ENCODE data around the gene SCD5.

Gene SCD5

GRCh38 chr4:82758701-82759685 is 39.6 kb downstream of the SCD5 start:
- H3K4me2 ChIP-seq, result no peak overlapping the region
- no peak overlapping the region for H3K4me3 ChIP-seq (IDR thresholded peaks at IDR 0.05; ENCODE audit: insufficient read depth, low read depth, low read length)
- no peaks in the 10 kb centered on the region for H3K36me3 ChIP-seq (ENCODE audit: insufficient read depth)
- H2AFZ ChIP-seq (ENCODE audit: low read depth), result no peak overlapping the region
- H3K79me2 ChIP-seq (ENCODE audit: insufficient read depth, low read depth), result no peaks in the 10 kb centered on the region
- no peaks in the 10 kb centered on the region for H4K20me1 ChIP-seq (ENCODE audit: insufficient read depth)
- H3K27ac ChIP-seq, result no peak overlapping the region
- TF ChIP-seq CTCF (conservative IDR thresholded peaks at IDR 0.05; ENCODE audit: low read depth, low read length), result no peak
- H3K9ac ChIP-seq, result no peak overlapping the region
- no peaks in the 10 kb centered on the region for H3K27me3 ChIP-seq (ENCODE audit: insufficient read depth, low read depth)
- peaks cover 7% of the 10 kb centered on the region for H3K4me1 ChIP-seq (ENCODE audit: low read depth, poor library complexity, severe bottlenecking)

- Histone ChIP-seq H3K4me2 (no peak overlapping the region), H3K27ac (no peak overlapping the region), H3K9ac (no peak overlapping the region), H2AFZ (ENCODE audit: low read depth) (no peak overlapping the region), H3K4me3 (IDR thresholded peaks at IDR 0.05; ENCODE audit: insufficient read depth, low read depth, low read length) (no peak overlapping the region), H3K27me3 (ENCODE audit: insufficient read depth, low read depth) (no peaks in the 10 kb centered on the region), H4K20me1 (ENCODE audit: insufficient read depth) (no peaks in the 10 kb centered on the region), H3K79me2 (ENCODE audit: insufficient read depth, low read depth) (no peaks in the 10 kb centered on the region), H3K4me1 (ENCODE audit: low read depth, poor library complexity, severe bottlenecking) (peaks cover 16% of the 10 kb centered on the region), H3K36me3 (ENCODE audit: insufficient read depth) (no peaks in the 10 kb centered on the region)
- no peak for TF ChIP-seq CTCF (conservative IDR thresholded peaks at IDR 0.05; ENCODE audit: low read depth, low read length)
Measured at GRCh38 chr4:82756061-82756460, 42.5 kb downstream of the SCD5 start.

- no peaks in the 10 kb centered on the region for H3K79me2 ChIP-seq (ENCODE audit: insufficient read depth, low read depth)
- H3K9ac ChIP-seq, result no peak overlapping the region
- no peaks in the 10 kb centered on the region for H3K27me3 ChIP-seq (ENCODE audit: insufficient read depth, low read depth)
- no peak for TF ChIP-seq CTCF (conservative IDR thresholded peaks at IDR 0.05; ENCODE audit: low read depth, low read length)
- no peak overlapping the region for H3K4me3 ChIP-seq (IDR thresholded peaks at IDR 0.05; ENCODE audit: insufficient read depth, low read depth, low read length)
- H3K36me3 ChIP-seq (ENCODE audit: insufficient read depth), result no peaks in the 10 kb centered on the region
- H3K4me2 ChIP-seq, result no peak overlapping the region
- H2AFZ ChIP-seq (ENCODE audit: low read depth), result no peak overlapping the region
- no peak overlapping the region for H3K27ac ChIP-seq
- H4K20me1 ChIP-seq (ENCODE audit: insufficient read depth), result no peaks in the 10 kb centered on the region
- H3K4me1 ChIP-seq (ENCODE audit: low read depth, poor library complexity, severe bottlenecking), result peaks cover 16% of the 10 kb centered on the region
Measured at GRCh38 chr4:82755650-82756049, 42.9 kb downstream of the SCD5 start.

- Histone ChIP-seq H3K27ac (no peak overlapping the region), H3K4me3 (IDR thresholded peaks at IDR 0.05; ENCODE audit: insufficient read depth, low read depth, low read length) (no peak overlapping the region), H3K79me2 (ENCODE audit: insufficient read depth, low read depth) (no peaks in the 10 kb centered on the region)
Measured at GRCh38 chr4:82754513-82755165, 44.0 kb downstream of the SCD5 start.

More at GRCh38 chr4:82754513-82755165, 44.0 kb downstream of the SCD5 start:
- Histone ChIP-seq H2AFZ (ENCODE audit: low read depth) (no peak overlapping the region), H3K36me3 (ENCODE audit: insufficient read depth) (no peaks in the 10 kb centered on the region), H3K9ac (no peak overlapping the region), H4K20me1 (ENCODE audit: insufficient read depth) (no peaks in the 10 kb centered on the region), H3K27me3 (ENCODE audit: insufficient read depth, low read depth) (no peaks in the 10 kb centered on the region), H3K4me1 (ENCODE audit: low read depth, poor library complexity, severe bottlenecking) (peaks cover 16% of the 10 kb centered on the region), H3K4me2 (no peak overlapping the region)
- no peak for TF ChIP-seq CTCF (conservative IDR thresholded peaks at IDR 0.05; ENCODE audit: low read depth, low read length)
